ENCODE results near the gene BCL2L14. TPM values are rescaled to one million over a fixed set of nuclear protein-coding genes. Genes with fewer than 3 reads are reported as not detected.

Gene BCL2L14
- total RNA-seq, 4 donors from 2014 or later: not detected

GRCh38 chr12:12116677-12117076 lies 45.9 kb downstream of the BCL2L14 start:
- TF ChIP-seq CTCF (IDR thresholded peaks at IDR 0.05) (no peak), POLR2A (IDR thresholded peaks at IDR 0.05) (no peak)
- WGBS, 2 donors: 91 to 94% methylated on average over 2 of the region's 2 CpGs
- no peak for DNase-seq (ENCODE audit: low spot score in 2 of 2)
- intact Hi-C loops (cut with DNase I; ENCODE audit: low total_unique reads): no loop called here
- H3K4me3 ChIP-seq (ENCODE audit: low read depth, poor library complexity, severe bottlenecking): no peak overlapping the region

GRCh38 chr12:12121061-12121460 lies 50.3 kb downstream of the BCL2L14 start:
- intact Hi-C loops (cut with DNase I; ENCODE audit: low total_unique reads): no loop called here
- no peak overlapping the region for H3K4me3 ChIP-seq (ENCODE audit: low read depth, poor library complexity, severe bottlenecking)
- no peak for DNase-seq (ENCODE audit: low spot score in 2 of 2)
- TF ChIP-seq CTCF (IDR thresholded peaks at IDR 0.05) (no peak), POLR2A (IDR thresholded peaks at IDR 0.05) (no peak)
- 83 to 88% methylated on average over 5 of the region's 5 CpGs for WGBS, 2 donors

- no peak overlapping the region for H3K4me3 ChIP-seq (ENCODE audit: low read depth, poor library complexity, severe bottlenecking)
- TF ChIP-seq CTCF (IDR thresholded peaks at IDR 0.05) (no peak), POLR2A (IDR thresholded peaks at IDR 0.05) (no peak)
- intact Hi-C loops (cut with DNase I; ENCODE audit: low total_unique reads): no loop called here
- no peak for DNase-seq (ENCODE audit: low spot score in 2 of 2)
- WGBS, 2 donors: 66 to 78% methylated on average over 3 of the region's 3 CpGs
Measured at GRCh38 chr12:12123036-12123604, 52.4 kb downstream of the BCL2L14 start.

- H3K4me3 ChIP-seq (ENCODE audit: low read depth, poor library complexity, severe bottlenecking): no peak overlapping the region
- TF ChIP-seq CTCF (IDR thresholded peaks at IDR 0.05) (no peak), POLR2A (IDR thresholded peaks at IDR 0.05) (no peak)
- intact Hi-C loops (cut with DNase I; ENCODE audit: low total_unique reads): no loop called here
- 75 to 80% methylated on average over 4 of the region's 4 CpGs for WGBS, 2 donors
- no peak for DNase-seq (ENCODE audit: low spot score in 2 of 2)
Measured at GRCh38 chr12:12126551-12126950, 55.8 kb downstream of the BCL2L14 start.

- intact Hi-C loops (cut with DNase I; ENCODE audit: low total_unique reads): no loop called here
- TF ChIP-seq POLR2A (IDR thresholded peaks at IDR 0.05) (no peak), CTCF (IDR thresholded peaks at IDR 0.05) (no peak)
- DNase-seq (ENCODE audit: low spot score in 2 of 2): no peak
- H3K4me3 ChIP-seq (ENCODE audit: low read depth, poor library complexity, severe bottlenecking): no peak overlapping the region
- WGBS, 2 donors: 93% methylated on average over 2 of the region's 2 CpGs
Measured at GRCh38 chr12:12127304-12127703, 56.6 kb downstream of the BCL2L14 start.

- no peak for DNase-seq (ENCODE audit: low spot score in 2 of 2)
- TF ChIP-seq CTCF (IDR thresholded peaks at IDR 0.05): no peak
- no peak for TF ChIP-seq POLR2A (IDR thresholded peaks at IDR 0.05)
- H3K4me3 ChIP-seq (ENCODE audit: low read depth, poor library complexity, severe bottlenecking): no peak overlapping the region
- intact Hi-C loops (cut with DNase I; ENCODE audit: low total_unique reads): no loop called here
- 72 to 75% methylated on average over 4 of the region's 4 CpGs for WGBS, 2 donors
Measured at GRCh38 chr12:12128670-12129069, 57.9 kb downstream of the BCL2L14 start.

All from lower leg skin (tissue), 4 donors.